Small intestine (tissue), 7 donors: ENCODE data around the gene BAIAP2. TPM values are rescaled to one million over a fixed set of nuclear protein-coding genes. Genes with fewer than 3 reads are reported as not detected.

ENCODE experiments used
- DNase-seq, 2 donors: peaks; one replicate each; pipeline versions ENCODE4 v3.0.0 to v3.0.0-alpha.2; 2013
- FAIRE-seq: peaks from 2 replicates; lab custom pipeline; 2012; peaks lifted over from hg19 to GRCh38; lab: Jason Lieb, UNC
- H3K27ac ChIP-seq, 3 donors: one replicate each; pipeline ENCODE4 v1.5.1; 2013; ENCODE audit warnings: low read length in 2 of 3, mild to moderate bottlenecking in 2 of 3, control low read depth in 1 of 3, inconsistent platforms in 1 of 3, low read depth in 1 of 3, moderate library complexity in 1 of 3
- H3K27me3 ChIP-seq, 3 donors: one replicate each; pipeline ENCODE4 v1.6.1; 2013; ENCODE audit warnings: low read length in 3 of 3, inconsistent platforms in 1 of 3; ENCODE audit not compliant: control insufficient read depth in 3 of 3, insufficient read depth in 3 of 3
- H3K36me3 ChIP-seq, 3 donors: one replicate each; pipeline ENCODE4 v1.6.1; 2013; ENCODE audit warnings: low read length in 3 of 3, inconsistent platforms in 1 of 3, low read depth in 1 of 3, mild to moderate bottlenecking in 1 of 3, moderate library complexity in 1 of 3; ENCODE audit not compliant: control insufficient read depth in 3 of 3, insufficient read depth in 2 of 3
- H3K4me1 ChIP-seq, 3 donors: one replicate each; pipeline ENCODE4 v1.6.1; 2013; ENCODE audit warnings: low read length in 2 of 3, inconsistent platforms in 1 of 3, low read depth in 1 of 3, mild to moderate bottlenecking in 1 of 3, moderate library complexity in 1 of 3; ENCODE audit not compliant: control insufficient read depth in 3 of 3, insufficient read depth in 2 of 3
- H3K4me3 ChIP-seq, 3 donors: one replicate each; pipeline ENCODE4 v1.5.1; 2013; ENCODE audit warnings: low read length in 3 of 3, control low read depth in 1 of 3, inconsistent platforms in 1 of 3, low read depth in 1 of 3, mild to moderate bottlenecking in 1 of 3, moderate library complexity in 1 of 3
- H3K9me3 ChIP-seq, 2 donors: one replicate each; pipeline ENCODE4 v1.6.1; 2013; ENCODE audit warnings: low read depth in 1 of 2, low read length in 1 of 2; ENCODE audit not compliant: control insufficient read depth in 2 of 2, insufficient read depth in 1 of 2
- WGBS, 3 donors: extraction: QIAGEN DNeasy Blood & Tissue Kit; methylation state at CpG; one replicate each; pipeline ENCODE4 v1.1.7; 2013; 5-methylcytosine and 5-hydroxymethylcytosine counted together
- polyA plus RNA-seq, 4 donors: library from polyadenylated mRNA; stranded (reverse) in 3 of 4; unstranded in 1 of 4; fragments of 200-250 nt in 3 of 4; fragments of 120-200 nt in 1 of 4; gene quantifications; one replicate each; pipeline versions ENCODE4 v1.2.1 to v1.2.3, GENCODE V29; 2013
- donor health status: healthy with polysubstance abuse.
- donor health status: control.
- donor health status: control.
- donor health status: Bipolar disorder and iron deficiency.
- donor health status: healthy.

The BAIAP2 gene
- polyA plus RNA-seq, 4 donors = 1.8 to 14.5 (median 7.5) TPM

GRCh38 chr17:81008140-81008539 is 26.8 kb upstream of the BAIAP2 start:
- H3K36me3 ChIP-seq = no peaks in the 10 kb centered on the region
- WGBS, 3 donors = 83 to 88% (median 86%) methylated on average over 11 of the region's 11 CpGs
- H3K4me1 ChIP-seq = peaks cover 0 to 10% (median 0%) of the 10 kb centered on the region in 3 donors
- H3K27ac ChIP-seq = no peak overlapping the region
- peaks cover 3 to 31% (median 11%) of the 10 kb centered on the region in 3 donors for H3K27me3 ChIP-seq
- no peak overlapping the region for H3K4me3 ChIP-seq
- peaks cover 0 to 14% of the 10 kb centered on the region in 2 donors for H3K9me3 ChIP-seq
- no peak for FAIRE-seq
- no peak for DNase-seq

- WGBS, 3 donors = 81 to 89% (median 87%) methylated on average over 14 of the region's 14 CpGs
- Histone ChIP-seq H3K4me3 (no peak overlapping the region), H3K27me3 (peaks cover 0 to 25% (median 8%) of the 10 kb centered on the region in 3 donors), H3K27ac (no peak overlapping the region), H3K36me3 (no peaks in the 10 kb centered on the region), H3K9me3 (peaks cover 0 to 14% of the 10 kb centered on the region in 2 donors), H3K4me1 (peaks cover 0 to 6% (median 0%) of the 10 kb centered on the region in 3 donors)
- FAIRE-seq (no peak), DNase-seq (no peak)
These were observed 25.8 kb upstream of the BAIAP2 start for GRCh38 chr17:81009136-81009535.

DNA sequence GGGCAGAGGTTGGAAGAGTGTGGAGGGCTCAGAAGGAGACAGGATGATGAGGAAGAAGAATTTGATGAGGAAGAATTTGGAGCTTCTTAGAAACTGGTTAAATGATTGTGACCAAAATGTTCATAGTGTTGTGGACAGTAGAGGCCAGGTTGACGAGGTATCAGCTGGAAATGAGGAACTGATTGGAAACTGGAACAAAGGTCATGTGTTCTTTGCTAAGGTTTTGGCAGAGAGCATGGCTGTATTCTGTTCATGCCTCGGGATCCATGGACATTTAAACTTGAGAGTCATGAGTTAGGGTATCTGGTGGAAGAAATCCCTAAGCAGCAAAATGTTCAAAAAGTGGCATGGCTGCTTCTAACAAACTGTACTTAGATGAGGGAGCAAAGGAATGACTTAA is 24.0 kb upstream of the BAIAP2 start:
- Histone ChIP-seq H3K4me1 (no peaks in the 10 kb centered on the region), H3K9me3 (peaks cover 0 to 14% of the 10 kb centered on the region in 2 donors), H3K27me3 (peaks cover 0 to 9% (median 0%) of the 10 kb centered on the region in 3 donors), H3K36me3 (no peaks in the 10 kb centered on the region), H3K4me3 (no peak overlapping the region), H3K27ac (no peak overlapping the region)
- DNase-seq (no peak), FAIRE-seq (no peak)
- WGBS, 3 donors = 22 to 71% (median 46%) methylated on average over 2 of the region's 2 CpGs

DNA sequence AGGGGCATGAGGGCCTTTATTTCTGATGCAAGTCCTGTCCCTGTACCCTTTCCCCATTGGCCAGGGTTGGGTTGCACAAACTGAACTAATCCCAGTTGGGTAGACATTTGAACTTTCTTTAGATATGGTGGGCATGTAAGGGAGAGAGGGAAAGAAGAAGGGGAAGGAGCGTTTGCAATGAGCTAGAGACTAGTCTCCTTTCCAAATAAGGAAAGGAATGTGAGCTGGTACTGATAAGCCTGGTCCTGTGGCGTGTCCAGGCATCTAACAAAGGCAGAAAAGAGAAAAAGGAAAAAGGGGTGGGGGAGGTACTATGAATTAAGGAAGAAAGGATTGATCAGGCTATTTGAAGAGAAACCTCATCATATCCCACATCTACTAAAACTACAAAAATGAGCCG is 23.0 kb upstream of the BAIAP2 start:
- no peak overlapping the region for H3K27ac ChIP-seq
- FAIRE-seq (no peak), DNase-seq (no peak)
- peaks cover 0 to 2% (median 0%) of the 10 kb centered on the region in 3 donors for H3K27me3 ChIP-seq
- no peaks in the 10 kb centered on the region for H3K36me3 ChIP-seq
- H3K4me3 ChIP-seq = no peak overlapping the region
- WGBS, 3 donors = 51 to 64% (median 62%) methylated on average over 3 of the region's 3 CpGs
- H3K4me1 ChIP-seq = no peaks in the 10 kb centered on the region
- peaks cover 0 to 14% of the 10 kb centered on the region in 2 donors for H3K9me3 ChIP-seq

- H3K4me3 ChIP-seq = no peak overlapping the region
- DNase-seq (no peak), FAIRE-seq (no peak)
- H3K27me3 ChIP-seq = no peaks in the 10 kb centered on the region
- peaks cover 0 to 14% of the 10 kb centered on the region in 2 donors for H3K9me3 ChIP-seq
- H3K36me3 ChIP-seq = no peaks in the 10 kb centered on the region
- 86 to 89% (median 86%) methylated on average over 13 of the region's 13 CpGs for WGBS, 3 donors
- no peak overlapping the region for H3K27ac ChIP-seq
- H3K4me1 ChIP-seq = peaks cover 0 to 4% (median 0%) of the 10 kb centered on the region in 3 donors
These were observed 22.1 kb upstream of the BAIAP2 start for GRCh38 chr17:81012574-81013447.

DNA sequence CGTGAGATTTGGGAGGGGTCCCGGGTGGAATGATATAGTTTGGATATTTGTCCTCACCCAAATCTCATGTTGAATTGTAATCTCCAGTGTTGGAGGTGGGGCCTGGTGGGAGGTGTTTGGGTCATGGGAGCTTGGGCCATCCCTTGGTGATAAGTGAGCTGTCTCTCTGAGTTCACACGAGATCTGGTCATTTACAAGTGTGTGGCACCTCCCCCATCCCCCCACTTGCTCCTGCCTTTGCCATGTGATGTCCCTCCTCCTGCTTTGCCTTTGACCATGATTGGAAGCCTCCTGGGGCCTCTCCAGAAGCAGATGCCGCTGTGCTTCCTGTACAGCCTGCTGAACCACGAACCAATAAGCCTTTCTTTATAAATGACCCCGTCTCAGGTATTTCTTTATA is 21.3 kb upstream of the BAIAP2 start:
- Histone ChIP-seq H3K9me3 (peaks cover 0 to 14% of the 10 kb centered on the region in 2 donors), H3K27ac (no peak overlapping the region), H3K4me1 (peaks cover 0 to 11% (median 0%) of the 10 kb centered on the region in 3 donors), H3K36me3 (no peaks in the 10 kb centered on the region), H3K27me3 (no peaks in the 10 kb centered on the region), H3K4me3 (no peak overlapping the region)
- WGBS, 3 donors = 62 to 66% (median 65%) methylated on average over 6 of the region's 6 CpGs
- DNase-seq = no peak
- FAIRE-seq = no peak

GRCh38 chr17:81015136-81015535 is 19.8 kb upstream of the BAIAP2 start:
- no peak overlapping the region for H3K27ac ChIP-seq
- no peaks in the 10 kb centered on the region for H3K36me3 ChIP-seq
- peaks cover 0 to 14% of the 10 kb centered on the region in 2 donors for H3K9me3 ChIP-seq
- no peaks in the 10 kb centered on the region for H3K27me3 ChIP-seq
- FAIRE-seq (no peak), DNase-seq (no peak)
- peaks cover 0 to 18% (median 3%) of the 10 kb centered on the region in 3 donors for H3K4me1 ChIP-seq
- no peak overlapping the region for H3K4me3 ChIP-seq
- 94 to 100% (median 98%) methylated on average over 1 of the region's 1 CpG for WGBS, 3 donors

DNA sequence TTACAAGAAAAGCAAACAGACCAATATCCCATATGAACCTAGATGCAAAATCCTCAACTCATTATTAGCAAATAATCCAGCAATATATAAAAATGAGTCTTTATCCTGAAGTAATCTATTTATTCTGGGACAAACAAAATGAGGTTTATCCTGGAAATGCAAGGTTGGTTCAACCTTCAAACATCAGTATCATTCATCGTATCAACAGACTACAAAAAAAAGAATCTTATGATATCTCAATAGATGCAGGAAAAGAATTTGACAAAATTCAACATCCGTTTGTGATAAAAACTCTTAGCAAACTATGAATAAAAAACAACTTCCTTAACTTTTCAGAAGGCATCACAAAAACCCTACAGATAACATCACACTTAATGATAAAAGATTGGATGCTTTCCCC is 18.4 kb upstream of the BAIAP2 start:
- H3K4me3 ChIP-seq = no peak overlapping the region
- WGBS, 3 donors = 89 to 94% (median 93%) methylated on average over 2 of the region's 2 CpGs

More for the DNA sequence above, 18.4 kb upstream of the BAIAP2 start:
- no peaks in the 10 kb centered on the region for H3K36me3 ChIP-seq
- H3K27ac ChIP-seq = no peak overlapping the region
- H3K9me3 ChIP-seq = peaks cover 0 to 4% of the 10 kb centered on the region in 2 donors
- FAIRE-seq = no peak
- no peak for DNase-seq
- H3K4me1 ChIP-seq = peaks cover 3 to 29% (median 7%) of the 10 kb centered on the region in 3 donors
- no peaks in the 10 kb centered on the region for H3K27me3 ChIP-seq
